C4-2B (cell line): Measurements from ENCODE around the gene SMIM22.

ENCODE experiments used
- CTCF ChIP-seq: fragments of 450-650 bp; conservative IDR thresholded peaks from 2 replicates; pipeline ENCODE4 v1.5.1; 2017; ENCODE audit warnings: mild to moderate bottlenecking
- ZFX ChIP-seq: fragments of 450-650 bp; IDR thresholded peaks from 2 replicates; pipeline ENCODE4 v1.6.1; 2017

- TF ChIP-seq CTCF: no peak
- no peak for TF ChIP-seq ZFX
Measured at GRCh38 chr16:4788910-4789309, 6.3 kb upstream of the SMIM22 start.
